GM12864 (cell line): ENCODE data around the gene CCM2.

Experiments used
- DNase-seq: peaks from one replicate; pipeline ENCODE4 v3.0.0-alpha.2; 2011; ENCODE audit warnings: low read depth
- H3K4me3 ChIP-seq: 2 replicates; pipeline ENCODE4 v1.5.1; 2011; ENCODE audit warnings: mild to moderate bottlenecking, low read depth, low read length, control low read depth
- CTCF ChIP-seq: IDR thresholded peaks from 2 replicates; pipeline ENCODE4 v1.5.1; 2011; ENCODE audit warnings: low read depth, mild to moderate bottlenecking, moderate library complexity, low read length, control low read depth, inconsistent platforms; ENCODE audit errors: missing control alignments

The CCM2 gene

GRCh38 chr7:45073031-45073785 lies 73.2 kb downstream of the CCM2 start:
- no peak overlapping the region for H3K4me3 ChIP-seq
- DNase-seq = no peak
- no peak for TF ChIP-seq CTCF

- DNase-seq = no peak
- no peak for TF ChIP-seq CTCF
- H3K4me3 ChIP-seq = no peak overlapping the region
These were observed 74.0 kb downstream of the CCM2 start for GRCh38 chr7:45073786-45074527.

- H3K4me3 ChIP-seq = no peak overlapping the region
- TF ChIP-seq CTCF = no peak
- no peak for DNase-seq
These were observed 74.7 kb downstream of the CCM2 start for GRCh38 chr7:45074528-45075354.

GRCh38 chr7:45075355-45075644 lies 75.3 kb downstream of the CCM2 start:
- DNase-seq = no peak
- TF ChIP-seq CTCF = no peak

GRCh38 chr7:45075871-45076796 lies 76.1 kb downstream of the CCM2 start:
- no peak for TF ChIP-seq CTCF
- H3K4me3 ChIP-seq = no peak overlapping the region
- DNase-seq = no peak

More at GRCh38 chr7:45075355-45075644, 75.3 kb downstream of the CCM2 start:
- H3K4me3 ChIP-seq = no peak overlapping the region

- TF ChIP-seq CTCF = no peak
- no peak overlapping the region for H3K4me3 ChIP-seq
- DNase-seq = no peak
These were observed 76.9 kb downstream of the CCM2 start for GRCh38 chr7:45076946-45077345.
